Upper lobe of right lung (tissue), 1 donor: ENCODE data around the gene DPT. TPM values are rescaled to one million over a fixed set of nuclear protein-coding genes. Genes with fewer than 3 reads are reported as not detected.
A peak's percentile ranks its signal among the peaks of the same experiment; 100 is the strongest.

ENCODE experiments used
- ATAC-seq: fragments of 200-7000 bp; cut with Tn5 transposase; one replicate; pipeline ENCODE4 v1.9.1; 2020; ENCODE audit warnings: mild to moderate bottlenecking, moderate library complexity
- DNase-seq: peaks from one replicate; pipeline ENCODE4 v3.0.0-alpha.2; 2020
- H3K27ac ChIP-seq: fragments of 200-600 bp; one replicate; pipeline ENCODE4 v1.8.0; 2022
- H3K27me3 ChIP-seq: fragments of 200-600 bp; one replicate; pipeline ENCODE4 v1.8.0; 2022; ENCODE audit warnings: mild to moderate bottlenecking
- H3K36me3 ChIP-seq: fragments of 200-600 bp; one replicate; pipeline ENCODE4 v1.8.0; 2022
- H3K4me1 ChIP-seq: fragments of 200-600 bp; one replicate; pipeline ENCODE4 v1.8.0; 2022
- H3K4me3 ChIP-seq: fragments of 200-600 bp; one replicate; pipeline ENCODE4 v1.8.0; 2022; ENCODE audit warnings: mild to moderate bottlenecking
- H3K9me3 ChIP-seq: fragments of 200-600 bp; one replicate; pipeline ENCODE4 v1.8.0; 2022
- intact Hi-C: fragments of 100-400 bp; cut with DNase I; formaldehyde crosslinking; loops from one replicate; pipeline ENCODE4 v1.11.0; 2022
- total RNA-seq: library from RNA; stranded (reverse); fragmentation: NEBNext Ultra II Directional; extraction: Animal tissue kit (Norgen Biotek cat#: 25700); gene quantifications from one replicate; pipeline ENCODE4 v1.2.1, GENCODE V29; 2021
- TF ChIP-seq, protein P1 (sequence below): fragments of 200-600 bp; IDR thresholded peaks from one replicate; pipeline ENCODE4 v1.8.0; 2022; ENCODE audit warnings: antibody characterized with exemption
- donor health status: DM: no; HTN: yes; CAD: no; lungs with severe emphysema.

Gene DPT
- total RNA-seq, 1 donor from 2014 or later: 44.7 TPM

GRCh38 chr1:168736520-168736919, 7.5 kb upstream of the DPT start:
- no peaks in the 10 kb centered on the region for H3K9me3 ChIP-seq
- H3K27me3 ChIP-seq: no peaks in the 10 kb centered on the region
- TF ChIP-seq, protein P1, sequence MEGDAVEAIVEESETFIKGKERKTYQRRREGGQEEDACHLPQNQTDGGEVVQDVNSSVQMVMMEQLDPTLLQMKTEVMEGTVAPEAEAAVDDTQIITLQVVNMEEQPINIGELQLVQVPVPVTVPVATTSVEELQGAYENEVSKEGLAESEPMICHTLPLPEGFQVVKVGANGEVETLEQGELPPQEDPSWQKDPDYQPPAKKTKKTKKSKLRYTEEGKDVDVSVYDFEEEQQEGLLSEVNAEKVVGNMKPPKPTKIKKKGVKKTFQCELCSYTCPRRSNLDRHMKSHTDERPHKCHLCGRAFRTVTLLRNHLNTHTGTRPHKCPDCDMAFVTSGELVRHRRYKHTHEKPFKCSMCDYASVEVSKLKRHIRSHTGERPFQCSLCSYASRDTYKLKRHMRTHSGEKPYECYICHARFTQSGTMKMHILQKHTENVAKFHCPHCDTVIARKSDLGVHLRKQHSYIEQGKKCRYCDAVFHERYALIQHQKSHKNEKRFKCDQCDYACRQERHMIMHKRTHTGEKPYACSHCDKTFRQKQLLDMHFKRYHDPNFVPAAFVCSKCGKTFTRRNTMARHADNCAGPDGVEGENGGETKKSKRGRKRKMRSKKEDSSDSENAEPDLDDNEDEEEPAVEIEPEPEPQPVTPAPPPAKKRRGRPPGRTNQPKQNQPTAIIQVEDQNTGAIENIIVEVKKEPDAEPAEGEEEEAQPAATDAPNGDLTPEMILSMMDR: no peak
- ATAC-seq (no peak), DNase-seq (no peak)
- no peaks in the 10 kb centered on the region for H3K36me3 ChIP-seq
- intact Hi-C loops: no loop called here
- H3K4me1 ChIP-seq: no peaks in the 10 kb centered on the region
- no peak overlapping the region for H3K4me3 ChIP-seq
- H3K27ac ChIP-seq: no peak overlapping the region

GRCh38 chr1:168735974-168736373, 7.0 kb upstream of the DPT start:
- Histone ChIP-seq H3K27ac (no peak overlapping the region), H3K9me3 (no peaks in the 10 kb centered on the region), H3K4me1 (no peaks in the 10 kb centered on the region), H3K4me3 (no peak overlapping the region), H3K36me3 (no peaks in the 10 kb centered on the region), H3K27me3 (no peaks in the 10 kb centered on the region)
- DNase-seq (no peak), ATAC-seq (no peak)
- intact Hi-C loops: no loop called here
- TF ChIP-seq, protein P1: no peak

DNA sequence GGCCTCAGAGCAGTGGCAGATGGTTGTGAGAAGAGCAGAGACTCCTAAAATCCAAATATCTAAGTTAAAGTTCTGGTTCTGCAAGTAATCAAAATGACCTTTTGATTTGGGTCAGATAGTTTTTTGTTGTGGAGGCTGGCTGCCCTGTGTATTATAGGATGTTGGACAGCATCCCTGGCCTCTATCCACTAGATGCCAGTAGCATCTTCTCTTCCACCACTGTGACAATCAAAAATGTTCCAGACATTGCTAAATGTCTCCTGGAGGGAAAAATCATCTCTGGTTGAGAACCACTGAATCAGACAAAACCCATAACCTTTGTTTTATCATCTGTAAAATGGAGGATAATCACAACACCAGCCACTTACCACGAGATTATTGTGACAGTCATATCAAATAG, 5.9 kb upstream of the DPT start:
- DNase-seq (no peak), ATAC-seq (peak; percentile 24)
- Histone ChIP-seq H3K27ac (no peak overlapping the region), H3K4me3 (no peak overlapping the region), H3K36me3 (no peaks in the 10 kb centered on the region), H3K9me3 (no peaks in the 10 kb centered on the region), H3K4me1 (no peaks in the 10 kb centered on the region), H3K27me3 (no peaks in the 10 kb centered on the region)
- intact Hi-C loops: no loop called here
- TF ChIP-seq, protein P1: no peak

GRCh38 chr1:168734271-168734670, 5.3 kb upstream of the DPT start:
- ATAC-seq: no peak

DNA sequence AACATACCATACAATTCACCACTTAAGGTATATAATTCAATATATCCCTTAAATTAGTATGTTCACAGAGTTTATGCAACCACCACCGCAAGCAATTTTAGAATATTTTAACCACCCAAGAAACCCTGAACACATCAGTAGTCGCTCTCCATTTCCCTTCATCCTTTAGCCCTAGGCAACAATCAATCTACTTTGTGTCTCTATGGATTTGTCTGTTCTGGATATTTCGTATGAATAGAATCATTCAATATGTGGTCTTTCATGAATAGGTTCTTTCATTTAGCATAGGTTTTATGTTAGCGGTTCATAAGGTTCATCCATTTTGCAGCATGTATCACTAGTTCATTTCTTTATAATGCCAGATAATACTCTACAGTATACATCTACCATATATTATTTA, 4.2 kb upstream of the DPT start:
- no peaks in the 10 kb centered on the region for H3K36me3 ChIP-seq
- no peaks in the 10 kb centered on the region for H3K4me1 ChIP-seq
- DNase-seq: no peak
- H3K4me3 ChIP-seq: no peak overlapping the region
- H3K27ac ChIP-seq: no peak overlapping the region
- no peak for ATAC-seq
- TF ChIP-seq, protein P1: no peak
- no peaks in the 10 kb centered on the region for H3K27me3 ChIP-seq
- H3K9me3 ChIP-seq: no peaks in the 10 kb centered on the region
- intact Hi-C loops: no loop called here

More at GRCh38 chr1:168734271-168734670, 5.3 kb upstream of the DPT start:
- H3K4me1 ChIP-seq: no peaks in the 10 kb centered on the region
- no peak overlapping the region for H3K4me3 ChIP-seq
- no peaks in the 10 kb centered on the region for H3K36me3 ChIP-seq
- intact Hi-C loops: no loop called here
- no peak for DNase-seq
- TF ChIP-seq, protein P1: no peak
- H3K9me3 ChIP-seq: no peaks in the 10 kb centered on the region
- H3K27me3 ChIP-seq: no peaks in the 10 kb centered on the region
- H3K27ac ChIP-seq: no peak overlapping the region

DNA sequence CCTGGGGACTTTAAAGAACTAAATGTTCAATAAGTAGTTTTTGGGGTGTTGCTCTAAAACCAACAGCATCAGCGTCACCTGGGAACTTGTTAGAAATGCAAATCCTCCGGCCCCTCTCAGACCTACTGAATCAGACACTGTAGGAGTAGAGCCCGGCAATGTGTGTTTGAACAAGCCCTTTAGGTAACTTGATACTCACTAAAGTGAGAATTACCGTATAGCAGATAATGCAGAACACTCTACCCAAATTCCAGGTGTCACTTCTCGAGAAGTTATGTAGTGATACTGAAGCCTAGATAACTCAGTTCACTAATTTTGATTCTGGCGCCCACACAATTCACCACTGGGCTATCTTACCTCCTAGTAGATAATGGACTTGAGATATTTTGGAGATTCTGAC, 3.7 kb upstream of the DPT start:
- TF ChIP-seq, protein P1: no peak
- no peak overlapping the region for H3K27ac ChIP-seq
- H3K9me3 ChIP-seq: no peaks in the 10 kb centered on the region
- no peak for DNase-seq
- H3K4me1 ChIP-seq: no peaks in the 10 kb centered on the region
- no peak for ATAC-seq
- H3K36me3 ChIP-seq: no peaks in the 10 kb centered on the region
- intact Hi-C loops: no loop called here
- no peaks in the 10 kb centered on the region for H3K27me3 ChIP-seq
- H3K4me3 ChIP-seq: no peak overlapping the region
